Left hindlimb (tissue), 1 donor: Measurements from ENCODE around the gene MYL6B.
A peak's percentile ranks its signal among the peaks of the same experiment; 100 is the strongest.

ENCODE experiments used
- DNase-seq: peaks from one replicate; pipeline ENCODE4 v3.0.0-alpha.2; 2018

The MYL6B gene

GRCh38 chr12:56124133-56124532 is 28.3 kb upstream of the MYL6B start:
- no peak for DNase-seq

- DNase-seq: no peak
Observed at GRCh38 chr12:56126732-56127239, 25.6 kb upstream of the MYL6B start.

- DNase-seq: no peak
Observed at GRCh38 chr12:56127485-56127887, 24.9 kb upstream of the MYL6B start.

- peak; percentile 99 for DNase-seq
Observed at GRCh38 chr12:56127888-56128669, 24.3 kb upstream of the MYL6B start, which contains the start of gene ESYT1. Gene ESYT1 (plus strand): TSS chr12:56128267. CDS start chr12:56128320, 53 bp downstream.

GRCh38 chr12:56128670-56129205 is 23.6 kb upstream of the MYL6B start:
- no peak for DNase-seq

- DNase-seq: peak; percentile 73
Observed at GRCh38 chr12:56129206-56129941, 23.0 kb upstream of the MYL6B start.

GRCh38 chr12:56129942-56130495 is 22.4 kb upstream of the MYL6B start:
- no peak for DNase-seq

GRCh38 chr12:56130876-56131275 is 21.5 kb upstream of the MYL6B start:
- DNase-seq: no peak

- no peak for DNase-seq
Observed at GRCh38 chr12:56134897-56135296, 17.5 kb upstream of the MYL6B start.

GRCh38 chr12:56137853-56138571 is 14.4 kb upstream of the MYL6B start:
- no peak for DNase-seq

- DNase-seq: no peak
Observed at GRCh38 chr12:56141946-56142784, 10.2 kb upstream of the MYL6B start.

- no peak for DNase-seq
Observed at GRCh38 chr12:56143217-56143616, 9.2 kb upstream of the MYL6B start.

- no peak for DNase-seq
Observed at GRCh38 chr12:56143870-56144269, 8.5 kb upstream of the MYL6B start.

- DNase-seq: no peak
Observed at GRCh38 chr12:56145217-56145616, 7.2 kb upstream of the MYL6B start.

- DNase-seq: no peak
Observed at GRCh38 chr12:56146492-56147460, 5.6 kb upstream of the MYL6B start.

- no peak for DNase-seq
Observed at GRCh38 chr12:56150563-56150962, 1.8 kb upstream of the MYL6B start.

GRCh38 chr12:56151672-56152131 is 685 bp upstream of the MYL6B start:
- no peak for DNase-seq

- DNase-seq: no peak
Observed at GRCh38 chr12:56152756-56153677, 630 bp downstream of the MYL6B start.

GRCh38 chr12:56153678-56154065 is 1.3 kb downstream of the MYL6B start:
- DNase-seq: no peak
